CD4-positive, alpha-beta T cell treated with Interleukin-17A for 1 hour (primary cell): ENCODE measurements around the gene ATRNL1.

ENCODE experiments used
- DNase-seq: peaks from one replicate; pipeline ENCODE4 v3.0.0-alpha.2; 2020

ATRNL1 gene

DNA sequence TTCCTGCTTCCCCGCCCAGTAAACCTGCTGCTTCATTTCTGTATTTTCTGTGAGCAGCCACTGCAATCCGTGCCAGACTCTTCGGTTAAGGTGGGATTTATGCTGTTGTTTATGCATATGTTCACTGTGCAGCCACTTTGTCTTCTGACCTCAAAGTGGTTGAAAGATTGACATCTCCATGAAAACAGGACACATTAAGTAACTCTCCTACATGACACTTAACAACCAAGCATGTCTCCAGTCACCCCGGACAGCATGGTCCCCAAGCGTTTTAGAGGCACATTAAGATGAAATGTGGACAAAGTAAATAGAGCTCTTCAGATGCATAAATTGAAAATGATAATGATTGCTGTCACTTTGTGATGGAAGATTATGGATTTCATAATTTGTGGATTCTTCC, 758.5 kb downstream of the ATRNL1 start:
- DNase-seq = no peak

DNA sequence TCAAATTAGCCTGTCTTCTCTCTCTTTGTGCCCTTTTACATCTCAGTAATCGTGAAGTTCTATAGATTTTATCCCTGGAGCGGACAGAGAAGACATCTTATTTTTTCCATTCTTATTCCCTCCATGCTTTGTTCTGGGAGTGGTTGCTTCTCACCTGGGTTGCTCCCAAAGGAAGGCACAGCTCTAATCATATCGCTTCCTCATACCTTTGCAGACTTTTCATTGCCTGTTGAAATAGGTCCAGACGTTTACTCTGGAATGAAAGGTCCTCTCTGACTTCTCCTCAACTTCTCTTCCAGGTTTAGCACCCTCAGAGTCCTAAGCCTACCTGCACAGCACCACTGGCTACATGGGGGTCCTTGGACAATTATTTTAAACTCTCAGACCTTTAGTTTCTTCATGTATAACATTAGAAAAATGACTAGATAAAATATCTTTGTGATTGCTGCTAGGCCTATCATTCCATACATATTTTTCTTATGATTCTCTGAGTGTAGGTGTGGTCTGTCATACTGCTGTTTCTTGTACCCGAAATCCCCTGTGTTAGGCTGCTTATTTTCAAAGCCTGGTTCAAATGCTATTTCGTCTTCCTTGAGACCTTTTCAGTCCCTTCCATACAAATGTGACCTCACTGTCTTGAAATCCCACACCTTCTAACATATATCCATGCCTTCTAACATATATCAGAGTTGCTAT, 761.7 kb downstream of the ATRNL1 start:
- DNase-seq = no peak

DNA sequence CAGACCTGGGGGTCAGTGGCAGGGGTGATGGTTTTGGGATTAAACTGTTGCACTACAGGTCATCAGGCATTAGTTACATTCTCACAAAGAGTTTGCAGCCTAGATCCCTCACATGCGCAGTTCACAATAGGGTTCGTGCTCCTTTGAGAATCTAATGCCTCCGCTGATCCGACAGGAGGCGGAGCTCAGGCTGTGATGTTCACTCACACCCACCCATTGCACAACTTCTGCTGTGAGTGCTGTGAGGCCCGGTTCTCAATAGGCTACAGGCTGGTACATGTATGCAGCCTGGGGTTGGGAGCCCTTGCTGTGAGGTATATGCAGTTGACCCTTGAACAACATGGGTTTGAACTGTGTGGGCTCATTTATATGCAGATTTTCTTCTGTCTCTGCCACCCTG, 763.4 kb downstream of the ATRNL1 start:
- DNase-seq = no peak

GRCh38 chr10:115857856-115858255, 764.7 kb downstream of the ATRNL1 start:
- no peak for DNase-seq

- no peak for DNase-seq
These were observed 767.3 kb downstream of the ATRNL1 start for GRCh38 chr10:115860182-115861107.

- DNase-seq = no peak
These were observed 768.3 kb downstream of the ATRNL1 start for GRCh38 chr10:115861455-115861854.

- DNase-seq = no peak
These were observed 768.7 kb downstream of the ATRNL1 start for GRCh38 chr10:115861864-115862263.

GRCh38 chr10:115866174-115866573, 773.0 kb downstream of the ATRNL1 start:
- DNase-seq = no peak

GRCh38 chr10:115866691-115867090, 773.5 kb downstream of the ATRNL1 start:
- DNase-seq = no peak

- no peak for DNase-seq
These were observed 774.1 kb downstream of the ATRNL1 start for GRCh38 chr10:115867305-115867704.

GRCh38 chr10:115871855-115872254, 778.7 kb downstream of the ATRNL1 start:
- DNase-seq = no peak

DNA sequence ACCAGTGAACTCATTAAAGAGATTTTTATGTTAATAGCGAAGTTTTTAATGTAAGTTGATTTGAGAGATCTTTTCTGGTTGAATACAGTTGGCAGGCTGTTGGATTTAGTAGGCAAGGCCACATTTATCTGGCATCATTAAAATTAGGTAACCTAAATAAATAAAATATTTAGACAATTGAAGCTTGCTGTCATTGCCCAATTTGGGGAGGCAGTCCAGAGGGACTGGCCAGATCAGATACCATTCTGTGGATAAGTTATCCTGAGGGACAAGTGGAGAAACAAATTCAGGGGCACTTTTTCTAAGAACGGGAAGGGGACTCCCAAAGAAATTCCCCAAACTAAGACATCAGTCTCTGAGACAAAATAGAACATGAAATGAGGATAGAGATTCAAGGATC, 782.0 kb downstream of the ATRNL1 start:
- DNase-seq = no peak

DNA sequence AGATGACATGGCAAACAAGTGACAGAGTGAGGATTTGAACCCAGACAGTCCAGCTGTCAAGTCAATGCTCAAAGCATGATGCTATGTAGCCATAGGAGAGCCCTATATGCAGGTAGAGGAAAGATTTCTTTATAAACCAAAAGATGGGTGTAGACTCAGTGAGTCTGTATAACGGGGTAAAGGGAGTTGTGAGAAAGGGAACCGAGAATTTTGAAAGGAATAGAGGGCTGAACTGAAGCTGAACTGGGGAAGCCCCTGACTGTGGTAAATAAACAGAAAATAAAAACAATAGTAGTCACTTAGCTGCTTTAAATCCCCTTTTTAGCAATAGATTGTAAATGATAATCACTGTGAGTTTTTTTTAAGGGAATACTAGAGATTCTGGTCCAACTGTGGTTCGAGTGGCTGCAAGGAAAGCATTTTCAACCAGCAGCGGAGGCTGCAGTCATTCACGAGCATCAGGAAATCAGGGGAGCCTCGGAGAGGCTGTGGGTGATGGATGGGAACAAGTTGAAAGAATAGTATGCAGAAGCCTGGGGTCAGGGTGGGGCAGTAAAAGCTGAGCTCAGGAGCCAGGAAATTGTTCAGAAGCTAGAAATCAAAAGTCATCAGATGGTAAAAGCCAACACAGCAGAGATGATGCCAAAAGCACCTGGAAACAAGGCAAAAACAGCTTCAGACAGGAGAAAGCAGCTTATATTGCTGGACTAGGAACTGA, 786.4 kb downstream of the ATRNL1 start:
- DNase-seq = no peak

GRCh38 chr10:115882021-115882420, 788.9 kb downstream of the ATRNL1 start:
- DNase-seq = no peak

DNA sequence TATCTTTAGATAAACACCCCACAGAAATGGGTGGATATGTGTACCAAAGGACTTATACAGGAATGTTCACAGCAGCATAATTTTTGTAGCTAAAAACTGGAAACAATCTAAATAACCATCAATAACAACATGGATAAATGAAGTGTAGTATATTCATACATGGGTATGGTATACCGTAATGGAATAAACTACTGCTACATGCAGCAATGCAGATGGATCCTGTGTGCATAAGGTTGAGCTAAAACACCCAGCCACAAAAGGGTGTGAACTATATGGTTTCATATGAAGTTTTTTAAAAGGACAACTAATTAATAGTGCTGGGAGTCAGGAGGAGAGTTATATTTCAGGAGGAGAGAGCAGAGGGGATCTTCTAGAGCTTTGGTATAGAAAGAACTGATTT, 790.2 kb downstream of the ATRNL1 start:
- no peak for DNase-seq

DNA sequence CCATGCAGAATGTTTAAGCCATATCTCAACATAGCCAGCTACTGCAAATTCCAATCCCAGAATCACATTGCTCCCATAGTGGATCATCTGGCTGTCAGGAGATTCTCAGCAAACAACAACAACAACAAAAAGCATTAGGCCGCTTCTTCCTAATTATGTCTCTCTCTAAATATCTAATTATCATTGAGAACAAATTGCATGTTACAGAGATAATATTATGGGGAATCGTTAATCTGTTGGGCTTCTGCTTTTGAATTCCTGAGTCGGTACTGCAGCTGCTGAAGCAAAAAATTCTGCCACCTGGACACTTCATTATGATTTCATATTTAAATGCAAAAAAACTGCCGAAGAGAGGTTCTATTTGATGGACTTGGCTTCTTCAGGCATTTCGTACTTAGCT, 791.2 kb downstream of the ATRNL1 start:
- no peak for DNase-seq

DNA sequence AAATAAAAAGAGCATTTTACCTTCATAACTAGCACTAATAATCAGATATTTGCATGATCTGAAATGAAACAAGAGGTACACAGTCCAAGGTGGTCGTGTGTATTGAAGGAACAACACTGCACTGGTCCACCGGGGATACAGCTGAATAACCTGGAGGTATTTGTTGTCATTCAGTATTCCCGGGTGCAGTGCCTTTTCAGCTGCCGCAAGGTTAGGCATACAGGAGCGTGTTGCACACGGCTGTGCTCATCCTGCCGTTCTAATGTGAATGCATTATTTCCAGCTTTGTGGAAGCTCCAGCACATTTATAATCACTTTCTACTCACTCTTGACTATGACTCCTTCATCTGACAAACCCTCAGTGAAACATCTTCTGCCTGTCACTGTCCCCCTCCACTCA, 802.0 kb downstream of the ATRNL1 start:
- no peak for DNase-seq

GRCh38 chr10:115898242-115898641, 805.1 kb downstream of the ATRNL1 start:
- no peak for DNase-seq

DNA sequence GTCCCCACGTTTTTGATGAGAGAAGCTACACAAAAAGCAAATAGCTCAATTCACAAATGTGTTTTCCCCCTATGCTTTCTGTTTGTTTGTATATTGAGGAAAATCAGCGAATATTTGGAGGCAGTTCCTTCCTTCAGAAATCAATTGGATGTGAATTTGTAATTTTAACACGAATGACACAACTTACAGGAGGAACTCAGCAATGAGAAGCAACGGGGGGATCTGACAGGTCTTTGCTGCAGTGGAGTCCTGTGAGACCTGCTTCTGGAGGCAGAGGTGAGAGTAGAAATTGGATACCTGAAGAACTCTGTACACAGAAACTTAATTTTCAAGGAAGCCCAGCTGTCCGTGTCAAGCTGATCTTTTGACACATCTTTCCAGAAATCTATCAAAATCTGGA, 809.4 kb downstream of the ATRNL1 start:
- no peak for DNase-seq

DNA sequence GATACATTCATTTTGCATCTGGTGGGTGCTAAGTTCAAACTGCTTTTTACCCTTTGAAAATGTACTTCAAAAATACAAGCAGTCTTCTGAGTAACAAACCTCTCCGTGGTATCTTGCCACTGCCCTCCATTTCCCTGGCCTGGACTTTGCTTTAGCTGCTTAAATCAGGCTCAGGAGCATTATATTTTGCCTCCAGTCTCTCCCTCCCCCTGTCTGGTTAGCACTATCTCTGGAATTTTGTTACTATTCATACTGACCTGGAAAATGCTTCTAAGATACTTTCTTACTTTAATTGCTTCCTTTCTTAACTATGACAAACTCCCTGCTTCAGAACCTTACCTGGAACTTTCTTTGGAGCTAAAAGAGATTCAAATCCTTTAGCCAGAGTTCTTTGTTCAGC, 810.0 kb downstream of the ATRNL1 start:
- no peak for DNase-seq

- no peak for DNase-seq
These were observed 810.7 kb downstream of the ATRNL1 start for GRCh38 chr10:115903845-115904244.

GRCh38 chr10:115909037-115909436, 815.9 kb downstream of the ATRNL1 start:
- no peak for DNase-seq

DNA sequence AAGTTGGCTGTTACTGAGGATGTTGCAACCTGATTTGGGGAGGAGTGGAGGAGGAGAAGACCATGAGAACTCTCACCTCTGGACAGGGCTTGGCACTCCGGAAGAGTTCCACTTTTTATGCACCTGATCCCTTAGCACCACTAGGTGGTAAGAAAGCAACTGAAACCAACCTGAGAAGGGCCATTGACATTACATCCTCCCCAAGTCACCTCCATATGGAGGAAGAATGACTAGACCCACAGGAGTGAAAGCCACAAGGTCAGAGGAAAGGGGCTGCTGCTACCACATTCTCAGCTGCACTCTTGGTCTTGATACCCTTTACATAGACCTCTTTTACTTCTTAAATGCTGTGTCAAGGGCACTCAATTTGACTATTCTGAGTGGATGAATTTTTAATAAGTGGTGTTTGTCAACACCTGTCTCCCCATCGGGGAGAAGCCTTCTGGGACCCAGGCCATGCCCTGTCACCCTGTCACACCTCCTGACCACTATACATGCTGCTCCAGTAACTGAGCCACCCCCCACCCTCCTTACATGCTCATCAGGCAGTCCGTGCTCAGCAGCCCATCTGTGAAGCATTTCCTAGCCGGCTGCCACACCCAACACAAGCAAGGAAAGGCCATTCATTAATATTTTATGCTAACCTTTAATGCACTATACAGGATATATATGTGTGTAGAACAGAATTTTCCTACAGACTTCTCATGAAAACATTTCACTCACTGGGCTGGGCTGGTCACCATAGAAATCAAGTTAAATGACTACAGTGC, 817.0 kb downstream of the ATRNL1 start:
- no peak for DNase-seq
